HCT116 (cell line): Measurements from ENCODE around the gene CIAO1. TPM values are rescaled to one million over a fixed set of nuclear protein-coding genes. Genes with fewer than 3 reads are reported as not detected.
A peak's percentile ranks its signal among the peaks of the same experiment; 100 is the strongest.

Experiments
- ATAC-seq: fragments of 200-7000 bp; cut with Tn5 transposase; 2 replicates; pipeline ENCODE4 v1.9.1; 2020; ENCODE audit warnings: mild to moderate bottlenecking, moderate library complexity
- BruUV-seq: library from RNA; stranded (reverse); fragments of 400-500 nt; replicated peaks from 2 replicates; lab custom pipeline; 2021; lab: Mats Ljungman, UMichigan
- CTCF ChIA-PET: fragments of 300-600 bp; sonication (Branson Sonifier 250); formaldehyde crosslinking; loops from one replicate; lab custom pipeline; 2021; ENCODE audit warnings: antibody characterized with exemption; lab: Charles Lee
- POLR2A ChIA-PET: fragments of 300-600, 350-600 bp; sonication (Branson Sonifier 250); formaldehyde crosslinking; loops from one replicate; lab custom pipeline; 2021; ENCODE audit warnings: antibody characterized with exemption; lab: Charles Lee
- RAD21 ChIA-PET, 2 experiments: fragments of 300-600 bp; sonication (Branson Sonifier 250); formaldehyde crosslinking; loops; one replicate each; lab custom pipeline; 2023; ENCODE audit warnings: low total read pairs in 2 of 2; ENCODE audit not compliant: uncharacterized antibody in 2 of 2, unreplicated experiment in 2 of 2, low non-redundant PET in 1 of 2; lab: Charles Lee
- DNase-seq: peaks from one replicate; pipeline ENCODE4 v3.0.0-alpha.2; 2010; ENCODE audit warnings: low read depth, low spot score
- H2AFZ ChIP-seq: fragments of 200-600 bp; shearing (Covaris generic), sonication (generic); 2 replicates; pipeline ENCODE4 v1.6.1; 2017; ENCODE audit warnings: low read depth, mixed run types, mixed read lengths, antibody characterized with exemption, low read length; ENCODE audit not compliant: poor library complexity, severe bottlenecking
- H3K27ac ChIP-seq: 2 replicates; pipeline ENCODE4 v1.5.1; 2012; ENCODE audit warnings: low read depth, low read length
- H3K27me3 ChIP-seq: fragments of 200-600 bp; sonication (generic); 2 replicates; pipeline ENCODE4 v1.6.1; 2016; ENCODE audit warnings: mixed run types, low read length, mixed read lengths; ENCODE audit not compliant: insufficient read depth
- H3K36me3 ChIP-seq, 2 experiments: fragments of 200-500 bp in 1 of 2; fragments of 200-600 bp in 1 of 2; sonication (Bioruptor generic) in 1 of 2; sonication (generic) in 1 of 2; 2 replicates each; pipeline versions ENCODE4 v1.5.1 to v1.6.1; 2014 to 2016; ENCODE audit warnings: low read length in 2 of 2, inconsistent platforms in 1 of 2, mixed read lengths in 1 of 2, mixed run types in 1 of 2; ENCODE audit not compliant: insufficient read depth in 2 of 2, control insufficient read depth in 1 of 2
- H3K4me1 ChIP-seq, 2 experiments: fragments of 200-600 bp in 1 of 2; sonication (generic) in 1 of 2; 2 replicates each; pipeline versions ENCODE4 v1.5.1 to v1.6.1; 2012 to 2017; ENCODE audit warnings: low read length in 2 of 2, inconsistent platforms in 1 of 2, mild to moderate bottlenecking in 1 of 2, mixed read lengths in 1 of 2, mixed run types in 1 of 2, moderate library complexity in 1 of 2; ENCODE audit not compliant: insufficient read depth in 2 of 2, control insufficient read depth in 1 of 2
- H3K4me2 ChIP-seq: fragments of 200-600 bp; sonication (generic); 2 replicates; pipeline ENCODE4 v1.6.1; 2017; ENCODE audit warnings: mixed run types, low read length, mixed read lengths
- H3K4me3 ChIP-seq, 2 experiments: fragments of 200-600 bp in 1 of 2; sonication (generic) in 1 of 2; replicated peaks in 1 of 2; 2 replicates each; pipeline ENCODE4 v1.5.1; 2011 to 2016; ENCODE audit warnings: low read length in 2 of 2, control low read depth in 1 of 2, low read depth in 1 of 2, mild to moderate bottlenecking in 1 of 2, mixed read lengths in 1 of 2, mixed run types in 1 of 2
- H3K79me2 ChIP-seq: fragments of 200-600 bp; sonication (generic); 2 replicates; pipeline ENCODE4 v1.6.1; 2017; ENCODE audit warnings: mild to moderate bottlenecking, mixed run types, low read length, moderate library complexity, mixed read lengths; ENCODE audit not compliant: insufficient read depth
- H3K9ac ChIP-seq: fragments of 200-600 bp; sonication (generic); 2 replicates; pipeline ENCODE4 v1.6.1; 2016; ENCODE audit warnings: low read length, mixed read lengths
- H3K9me2 ChIP-seq: fragments of 200-600 bp; sonication (generic), shearing (Covaris generic); 2 replicates; pipeline ENCODE4 v1.6.1; 2017; ENCODE audit warnings: mixed run types, mild to moderate bottlenecking, moderate library complexity; ENCODE audit not compliant: insufficient read depth
- H3K9me3 ChIP-seq, 2 experiments: fragments of 200-500 bp in 1 of 2; fragments of 200-600 bp in 1 of 2; sonication (Bioruptor generic) in 1 of 2; sonication (generic) in 1 of 2; 2 replicates each; pipeline ENCODE4 v1.6.1; 2014 to 2017; ENCODE audit warnings: low read length in 2 of 2, mixed read lengths in 2 of 2, inconsistent platforms in 1 of 2, low read depth in 1 of 2, mild to moderate bottlenecking in 1 of 2, mixed run types in 1 of 2, moderate library complexity in 1 of 2; ENCODE audit not compliant: control insufficient read depth in 1 of 2, insufficient read depth in 1 of 2
- H4K20me1 ChIP-seq: fragments of 200-600 bp; sonication (generic), shearing (Covaris generic); 2 replicates; pipeline ENCODE4 v1.6.1; 2017; ENCODE audit warnings: mixed run types, mild to moderate bottlenecking, moderate library complexity; ENCODE audit not compliant: insufficient read depth
- ATF3 ChIP-seq: IDR thresholded peaks from 2 replicates; pipeline ENCODE4 v1.6.1; 2012
- CBX3 ChIP-seq: IDR thresholded peaks from 2 replicates; pipeline ENCODE4 v1.6.1; 2012; ENCODE audit warnings: low read depth
- CEBPB ChIP-seq: IDR thresholded peaks from 2 replicates; pipeline ENCODE4 v1.6.1; 2012; ENCODE audit warnings: low read depth
- EGR1 ChIP-seq: IDR thresholded peaks from 2 replicates; pipeline ENCODE4 v1.6.1; 2012; ENCODE audit warnings: low read depth
- EZH2 ChIP-seq: fragments of 200-600 bp; sonication (generic); IDR thresholded peaks from 2 replicates; pipeline ENCODE4 v1.6.1; 2017; ENCODE audit warnings: antibody characterized with exemption, mixed run types
- EZH2phosphoT487 ChIP-seq: fragments of 200-600 bp; IDR thresholded peaks from 2 replicates; pipeline ENCODE4 v1.6.1; 2018; ENCODE audit warnings: antibody characterized with exemption, borderline replicate concordance
- FOSL1 ChIP-seq: IDR thresholded peaks from 2 replicates; pipeline ENCODE4 v1.6.1; 2012; ENCODE audit warnings: low read depth
- POLR2A ChIP-seq: IDR thresholded peaks from 2 replicates; pipeline ENCODE4 v1.7.0; 2011; ENCODE audit warnings: borderline replicate concordance; ENCODE audit not compliant: insufficient read depth, insufficient read length; ENCODE audit errors: extremely low read depth
- POLR2AphosphoS5 ChIP-seq: IDR thresholded peaks from 2 replicates; pipeline ENCODE4 v1.6.1; 2011; ENCODE audit warnings: mild to moderate bottlenecking, low read depth, low read length, moderate library complexity
- REST ChIP-seq: IDR thresholded peaks from 2 replicates; pipeline ENCODE4 v1.6.1; 2012; ENCODE audit warnings: low read depth
- SIN3A ChIP-seq: IDR thresholded peaks from 2 replicates; pipeline ENCODE4 v1.6.1; 2012; ENCODE audit warnings: low read depth
- SP1 ChIP-seq: IDR thresholded peaks from 2 replicates; pipeline ENCODE4 v1.6.1; 2012; ENCODE audit warnings: low read depth
- TCF7L2 ChIP-seq: IDR thresholded peaks from 2 replicates; pipeline ENCODE4 v1.7.0; 2011; ENCODE audit warnings: borderline replicate concordance, inconsistent platforms; ENCODE audit not compliant: insufficient read depth, insufficient read length; ENCODE audit errors: extremely low read depth
- YY1 ChIP-seq: IDR thresholded peaks from 2 replicates; pipeline ENCODE4 v1.6.1; 2011; ENCODE audit warnings: low read length, low read depth, moderate library complexity, mild to moderate bottlenecking; ENCODE audit not compliant: insufficient replicate concordance; ENCODE audit errors: extremely low read depth
- ZBTB33 ChIP-seq: IDR thresholded peaks from 2 replicates; pipeline ENCODE4 v1.6.1; 2011; ENCODE audit warnings: mild to moderate bottlenecking, low read length, moderate library complexity; ENCODE audit not compliant: insufficient replicate concordance; ENCODE audit errors: extremely low read depth
- ZFX ChIP-seq: fragments of 450-650 bp; IDR thresholded peaks from 2 replicates; pipeline ENCODE4 v1.6.1; 2017
- ZNF274 ChIP-seq: fragments of 200-500 bp; sonication (Bioruptor generic); IDR thresholded peaks from 2 replicates; pipeline ENCODE4 v1.6.1; 2014; ENCODE audit warnings: mild to moderate bottlenecking, low read depth, low read length, inconsistent platforms
- intact Hi-C: fragments of 100-400 bp; cut with micrococcal nuclease; formaldehyde crosslinking; loops from 2 replicates; pipeline ENCODE4 v1.10.0; 2022
- total RNA-seq: library from RNA; stranded (reverse); gene quantifications from one replicate; pipeline ENCODE4 v1.2.1, GENCODE V29; 2021; ENCODE audit not compliant: unreplicated experiment

The CIAO1 gene
- total RNA-seq, 1 experiment from 2014 or later, result 76.8 TPM

GRCh38 chr2:96301865-96302264, 35.8 kb downstream of the CIAO1 start (continued):
- TF ChIP-seq REST (no peak), ZNF274 (no peak), SIN3A (no peak), FOSL1 (no peak), TCF7L2 (no peak), POLR2AphosphoS5 (no peak), POLR2A (no peak), YY1 (no peak)
- TF ChIP-seq, all 23 proteins: peak for 0

GRCh38 chr2:96304606-96305005, 38.6 kb downstream of the CIAO1 start:
- TF ChIP-seq TCF7L2 (no peak), FOSL1 (no peak), SP1 (no peak), EGR1 (no peak), EZH2phosphoT487 (no peak), YY1 (no peak), CEBPB (no peak), SIN3A (no peak), ATF3 (no peak), ZBTB33 (no peak), CBX3 (no peak), ZFX (no peak), EZH2 (no peak)
- Histone ChIP-seq H3K79me2 (peaks cover 62% of the 10 kb centered on the region), H3K9me3 (no peaks in the 10 kb centered on the region), H3K4me3 (peak overlapping the region; percentile 77 to 97), H3K4me2 (peak overlapping the region; percentile 93), H2AFZ (no peak overlapping the region), H3K27me3 (no peaks in the 10 kb centered on the region), H4K20me1 (no peaks in the 10 kb centered on the region), H3K4me1 (peaks cover 10 to 19% of the 10 kb centered on the region in 2 experiments), H3K36me3 (peaks cover 40 to 43% of the 10 kb centered on the region in 2 experiments), H3K9me2 (no peaks in the 10 kb centered on the region), H3K9ac (peak overlapping the region; percentile 83), H3K27ac (peak overlapping the region; percentile 75; the same call in 1 of the 2 replicates)
- intact Hi-C loops, result loop anchor here (1.0 to 2.0 kb wide), 3 partner anchors 31 to 205 kb away; partner anchors contain the start of genes CIAO1 and NCAPH
- POLR2A ChIA-PET, result interaction anchor here (1.0 to 1.3 kb wide), 2 partner anchors 9 to 31 kb away, joined by 3 read pairs; partner anchors contain the start of gene NCAPH
- RAD21 ChIA-PET, result no interaction called here
- no peak for DNase-seq
- CTCF ChIA-PET, result no interaction called here
- BruUV-seq, result no TSS peak
- no peak for ATAC-seq
